SK-N-MC (cell line): ENCODE results near the gene CACNG4.

Source experiments
- EZH2 ChIP-seq: fragments of 200-600 bp; sonication (generic); IDR thresholded peaks from one replicate; pipeline ENCODE4 v1.6.1; 2017; ENCODE audit warnings: antibody characterized with exemption
- FOXP2 ChIP-seq: optimal IDR thresholded peaks from 2 replicates; pipeline ENCODE3; 2011; ENCODE audit warnings: mild to moderate bottlenecking, moderate library complexity; ENCODE audit not compliant: insufficient read depth; ENCODE audit errors: extremely low read length, control extremely low read depth
- POLR2AphosphoS5 ChIP-seq: IDR thresholded peaks from 2 replicates; pipeline ENCODE4 v1.6.1; 2012; ENCODE audit warnings: mild to moderate bottlenecking, low read depth, low read length, borderline replicate concordance

DNA sequence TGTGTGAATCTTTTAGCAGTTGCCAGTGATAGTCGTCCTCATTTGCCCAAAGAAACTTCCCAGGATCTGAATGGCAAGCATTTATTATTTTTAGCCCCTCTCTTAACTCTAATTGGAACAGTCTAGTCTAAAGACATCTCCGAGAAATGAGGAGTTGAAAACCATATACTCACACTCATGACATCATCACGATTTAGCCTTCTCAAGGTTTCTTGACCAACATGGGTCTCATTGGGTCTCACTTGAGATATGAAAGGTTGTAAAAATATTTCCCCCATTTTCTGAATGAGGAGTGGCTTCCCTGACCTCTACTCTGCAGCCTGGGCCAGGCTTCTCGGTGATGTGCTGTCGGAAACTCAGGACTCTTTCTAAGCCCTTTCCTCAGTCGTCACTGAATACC, 42.8 kb downstream of the CACNG4 start:
- TF ChIP-seq EZH2, result no peak
- no peak for TF ChIP-seq POLR2AphosphoS5
- TF ChIP-seq FOXP2, result no peak
